ENCODE data around the gene BDKRB2. TPM values are rescaled to one million over a fixed set of nuclear protein-coding genes. Genes with fewer than 3 reads are reported as not detected.
"Not testable (repeated sequence)": the region's sequence is repeated elsewhere in the genome, so short reads cannot be mapped to it uniquely, and the experiment has no call there.

The BDKRB2 gene
- total RNA-seq, 1 experiment from 2014 or later: 0.14 TPM

- no peak for DNase-seq (ENCODE audit: low read depth)
- in situ Hi-C loops (cut with HindIII; ENCODE audit: low pct_unique_long_range_greater_than_20kb, low sequenced_read_pairs): no loop called here
Measured at GRCh38 chr14:96238676-96239265, 34.1 kb downstream of the BDKRB2 start.

- in situ Hi-C loops (cut with HindIII; ENCODE audit: low pct_unique_long_range_greater_than_20kb, low sequenced_read_pairs): no loop called here
- DNase-seq (ENCODE audit: low read depth): peak; percentile 14
Measured at GRCh38 chr14:96239711-96240141, 35.1 kb downstream of the BDKRB2 start.

GRCh38 chr14:96240641-96241040 lies 36.0 kb downstream of the BDKRB2 start:
- DNase-seq (ENCODE audit: low read depth): no peak
- in situ Hi-C loops (cut with HindIII; ENCODE audit: low pct_unique_long_range_greater_than_20kb, low sequenced_read_pairs): no loop called here

GRCh38 chr14:96242126-96242525 lies 37.5 kb downstream of the BDKRB2 start:
- no peak for DNase-seq (ENCODE audit: low read depth)
- in situ Hi-C loops (cut with HindIII; ENCODE audit: low pct_unique_long_range_greater_than_20kb, low sequenced_read_pairs): no loop called here

- in situ Hi-C loops (cut with HindIII; ENCODE audit: low pct_unique_long_range_greater_than_20kb, low sequenced_read_pairs): no loop called here
- no peak for DNase-seq (ENCODE audit: low read depth)
Measured at GRCh38 chr14:96243785-96244184, 39.1 kb downstream of the BDKRB2 start.

- DNase-seq (ENCODE audit: low read depth); in situ Hi-C loops (cut with HindIII; ENCODE audit: low pct_unique_long_range_greater_than_20kb, low sequenced_read_pairs): not testable (repeated sequence)
Measured at GRCh38 chr14:96245074-96245473, 40.4 kb downstream of the BDKRB2 start.

GRCh38 chr14:96245710-96246538 lies 41.3 kb downstream of the BDKRB2 start:
- in situ Hi-C loops (cut with HindIII; ENCODE audit: low pct_unique_long_range_greater_than_20kb, low sequenced_read_pairs): no loop called here
- DNase-seq (ENCODE audit: low read depth): no peak

- in situ Hi-C loops (cut with HindIII; ENCODE audit: low pct_unique_long_range_greater_than_20kb, low sequenced_read_pairs): no loop called here
- peak; percentile 66 for DNase-seq (ENCODE audit: low read depth)
Measured at GRCh38 chr14:96246539-96246847, 41.9 kb downstream of the BDKRB2 start.

- no peak for DNase-seq (ENCODE audit: low read depth)
- in situ Hi-C loops (cut with HindIII; ENCODE audit: low pct_unique_long_range_greater_than_20kb, low sequenced_read_pairs): no loop called here
Measured at GRCh38 chr14:96247031-96247430, 42.4 kb downstream of the BDKRB2 start.

- in situ Hi-C loops (cut with HindIII; ENCODE audit: low pct_unique_long_range_greater_than_20kb, low sequenced_read_pairs): no loop called here
- DNase-seq (ENCODE audit: low read depth): no peak
Measured at GRCh38 chr14:96249029-96249428, 44.4 kb downstream of the BDKRB2 start.

- in situ Hi-C loops (cut with HindIII; ENCODE audit: low pct_unique_long_range_greater_than_20kb, low sequenced_read_pairs): no loop called here
- no peak for DNase-seq (ENCODE audit: low read depth)
Measured at GRCh38 chr14:96250485-96250884, 45.8 kb downstream of the BDKRB2 start.

- DNase-seq (ENCODE audit: low read depth): no peak
- in situ Hi-C loops (cut with HindIII; ENCODE audit: low pct_unique_long_range_greater_than_20kb, low sequenced_read_pairs): no loop called here
Measured at GRCh38 chr14:96251656-96252155, 47.1 kb downstream of the BDKRB2 start.

GRCh38 chr14:96252323-96252998 lies 47.8 kb downstream of the BDKRB2 start:
- DNase-seq (ENCODE audit: low read depth): no peak
- in situ Hi-C loops (cut with HindIII; ENCODE audit: low pct_unique_long_range_greater_than_20kb, low sequenced_read_pairs): no loop called here

GRCh38 chr14:96252999-96253539 lies 48.4 kb downstream of the BDKRB2 start:
- in situ Hi-C loops (cut with HindIII; ENCODE audit: low pct_unique_long_range_greater_than_20kb, low sequenced_read_pairs): no loop called here
- peak; percentile 26 for DNase-seq (ENCODE audit: low read depth)

GRCh38 chr14:96254687-96255086 lies 50.0 kb downstream of the BDKRB2 start:
- DNase-seq (ENCODE audit: low read depth): no peak
- in situ Hi-C loops (cut with HindIII; ENCODE audit: low pct_unique_long_range_greater_than_20kb, low sequenced_read_pairs): no loop called here

- in situ Hi-C loops (cut with HindIII; ENCODE audit: low pct_unique_long_range_greater_than_20kb, low sequenced_read_pairs): no loop called here
- no peak for DNase-seq (ENCODE audit: low read depth)
Measured at GRCh38 chr14:96255501-96256366, 51.1 kb downstream of the BDKRB2 start, which contains the start of gene BDKRB1. Gene BDKRB1 (plus strand): TSS chr14:96256210. CDS start chr14:96263683, 7,473 bp downstream.

- in situ Hi-C loops (cut with HindIII; ENCODE audit: low pct_unique_long_range_greater_than_20kb, low sequenced_read_pairs): no loop called here
- DNase-seq (ENCODE audit: low read depth): no peak
Measured at GRCh38 chr14:96256407-96256806, 51.8 kb downstream of the BDKRB2 start.

- DNase-seq (ENCODE audit: low read depth): no peak
- in situ Hi-C loops (cut with HindIII; ENCODE audit: low pct_unique_long_range_greater_than_20kb, low sequenced_read_pairs): no loop called here
Measured at GRCh38 chr14:96257056-96257455, 52.4 kb downstream of the BDKRB2 start.
